Right ventricle myocardium superior (tissue), 1 donor: Measurements from ENCODE around the gene DUSP7. TPM values are rescaled to one million over a fixed set of nuclear protein-coding genes. Genes with fewer than 3 reads are reported as not detected.
A peak's percentile ranks its signal among the peaks of the same experiment; 100 is the strongest.
"Not testable (repeated sequence)": the region's sequence is repeated elsewhere in the genome, so short reads cannot be mapped to it uniquely, and the experiment has no call there.

Experiments used
- ATAC-seq: fragments of 200-7000 bp; cut with Tn5 transposase; one replicate; pipeline ENCODE4 v1.9.1; 2020; ENCODE audit warnings: mild to moderate bottlenecking; ENCODE audit not compliant: poor library complexity
- DNase-seq: peaks from one replicate; pipeline ENCODE4 v3.0.0-alpha.2; 2020
- intact Hi-C: fragments of 100-400 bp; cut with DNase I; formaldehyde crosslinking; loops from one replicate; pipeline ENCODE4 v1.11.2; 2022
- total RNA-seq: library from RNA; stranded (reverse); fragmentation: NEBNext Ultra II Directional; extraction: Animal tissue kit (Norgen Biotek cat#: 25700); gene quantifications from one replicate; pipeline ENCODE4 v1.2.1, GENCODE V29; 2021
- donor health status: DM: no; HTN: yes; CAD: no; lungs with severe emphysema.

Gene DUSP7
- total RNA-seq, 1 donor from 2014 or later, result 23.2 TPM

- ATAC-seq (no peak), DNase-seq (no peak)
- intact Hi-C loops, result no loop called here
Measured at GRCh38 chr3:52039426-52039825, 16.9 kb downstream of the DUSP7 start.

- intact Hi-C loops, result no loop called here
- ATAC-seq (no peak), DNase-seq (no peak)
Measured at GRCh38 chr3:52038227-52038626, 18.1 kb downstream of the DUSP7 start.

DNA sequence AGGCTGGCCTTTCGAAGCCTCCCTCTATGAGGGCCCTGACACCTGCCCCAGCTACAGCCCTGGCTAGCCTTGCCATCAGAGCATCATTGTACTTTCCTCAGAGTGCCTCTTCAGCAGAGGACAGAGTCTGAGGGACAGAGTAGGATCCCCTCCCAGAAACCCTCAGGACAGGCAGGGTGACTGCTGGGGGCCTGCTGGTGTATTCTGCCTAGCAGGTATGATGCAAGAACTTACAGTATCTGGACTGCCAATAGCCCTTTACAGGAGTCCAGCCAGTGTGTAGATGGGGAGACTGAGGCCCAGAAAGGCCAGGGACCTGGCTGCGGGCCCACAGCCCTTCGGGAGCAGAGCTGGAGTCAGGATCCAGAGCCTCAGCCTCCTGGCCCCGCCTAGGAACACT, 19.1 kb downstream of the DUSP7 start:
- intact Hi-C loops, result no loop called here
- no peak for DNase-seq
- no peak for ATAC-seq

DNA sequence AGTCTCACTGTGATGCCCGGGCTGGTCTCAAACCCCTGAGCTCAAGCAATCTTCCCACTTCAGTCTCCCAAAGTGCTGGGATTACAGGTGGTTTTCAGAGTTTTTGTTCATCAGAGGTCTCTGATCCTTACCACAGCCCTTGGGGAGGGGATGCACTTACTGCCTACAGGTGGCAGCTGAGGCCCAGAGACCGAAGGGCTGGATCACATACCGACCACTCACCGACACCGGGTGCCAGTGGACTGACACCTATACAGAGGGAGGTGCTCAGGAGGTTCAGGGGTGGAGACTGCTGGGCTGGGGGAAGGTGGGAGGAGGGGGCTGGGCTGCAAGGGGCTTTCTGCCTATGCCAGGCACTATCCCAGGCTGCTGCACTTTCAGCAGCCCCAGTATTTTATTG, 19.5 kb downstream of the DUSP7 start:
- ATAC-seq (no peak), DNase-seq (no peak)
- intact Hi-C loops, result no loop called here

DNA sequence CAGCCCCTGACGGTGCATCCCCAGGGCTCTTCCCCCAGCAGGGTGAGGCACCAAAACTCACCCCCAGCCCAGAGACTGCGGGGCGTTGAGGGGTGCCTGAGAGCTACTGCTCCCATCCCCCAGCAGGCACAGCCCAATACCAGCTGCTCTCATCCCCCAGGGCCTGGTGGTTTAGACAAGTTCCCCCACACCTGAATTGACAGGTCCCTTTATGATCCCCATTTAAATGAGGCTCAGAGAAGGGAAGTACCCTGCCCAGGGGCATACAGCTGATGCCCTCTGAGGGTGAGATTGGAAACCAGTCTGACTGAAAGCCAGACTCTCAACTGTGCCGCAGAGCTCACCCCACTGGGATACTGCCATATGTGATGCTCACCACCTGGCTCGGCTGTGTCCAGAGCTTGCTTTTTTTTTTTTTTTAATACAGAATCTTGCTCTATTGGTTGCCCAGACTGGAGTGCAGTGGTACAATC, 20.1 kb downstream of the DUSP7 start:
- no peak for ATAC-seq
- intact Hi-C loops, result no loop called here
- no peak for DNase-seq

GRCh38 chr3:52034651-52035050, 21.7 kb downstream of the DUSP7 start:
- intact Hi-C loops, result no loop called here
- DNase-seq, result no peak
- no peak for ATAC-seq

DNA sequence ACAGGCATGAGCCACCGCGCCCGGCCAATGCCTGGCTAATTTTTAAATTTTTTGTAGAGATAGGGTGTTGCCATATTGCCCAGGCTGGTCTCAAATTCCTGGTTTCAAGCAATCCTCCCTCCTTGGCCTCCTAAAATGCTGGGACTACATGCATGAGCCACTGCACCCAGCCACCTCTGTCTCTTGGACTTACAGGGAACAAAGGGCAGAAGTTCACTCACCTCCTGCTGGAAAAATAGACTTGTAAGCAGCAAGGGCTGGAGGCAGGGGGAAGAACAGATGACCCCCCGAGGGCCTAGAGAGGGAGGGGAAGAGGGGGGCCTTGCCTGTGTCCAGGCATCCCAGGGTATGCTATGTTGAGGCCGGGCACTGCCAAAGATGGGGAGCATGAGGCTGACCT, 22.2 kb downstream of the DUSP7 start:
- no peak for ATAC-seq
- intact Hi-C loops, result no loop called here
- DNase-seq, result no peak

DNA sequence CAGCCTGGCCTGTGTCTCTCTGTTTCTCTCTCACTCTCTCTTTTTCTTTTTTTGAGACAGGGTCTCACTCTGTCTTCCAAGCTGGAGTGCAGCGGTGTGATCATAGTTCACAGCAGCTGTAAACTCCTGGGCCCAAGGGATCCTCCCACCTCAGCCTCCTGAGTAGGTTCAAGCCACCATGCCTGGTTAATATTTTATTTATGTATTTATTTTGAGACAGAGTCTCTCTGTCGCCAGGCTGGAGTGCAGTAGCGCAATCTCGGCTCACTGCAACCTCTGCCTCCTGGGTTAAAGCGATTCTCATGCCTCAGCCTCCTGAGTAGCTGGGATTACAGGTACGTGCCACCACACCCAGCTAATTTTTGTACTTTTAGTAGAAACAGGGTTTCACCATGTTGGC, 22.6 kb downstream of the DUSP7 start:
- intact Hi-C loops, DNase-seq, ATAC-seq: not testable (repeated sequence)

DNA sequence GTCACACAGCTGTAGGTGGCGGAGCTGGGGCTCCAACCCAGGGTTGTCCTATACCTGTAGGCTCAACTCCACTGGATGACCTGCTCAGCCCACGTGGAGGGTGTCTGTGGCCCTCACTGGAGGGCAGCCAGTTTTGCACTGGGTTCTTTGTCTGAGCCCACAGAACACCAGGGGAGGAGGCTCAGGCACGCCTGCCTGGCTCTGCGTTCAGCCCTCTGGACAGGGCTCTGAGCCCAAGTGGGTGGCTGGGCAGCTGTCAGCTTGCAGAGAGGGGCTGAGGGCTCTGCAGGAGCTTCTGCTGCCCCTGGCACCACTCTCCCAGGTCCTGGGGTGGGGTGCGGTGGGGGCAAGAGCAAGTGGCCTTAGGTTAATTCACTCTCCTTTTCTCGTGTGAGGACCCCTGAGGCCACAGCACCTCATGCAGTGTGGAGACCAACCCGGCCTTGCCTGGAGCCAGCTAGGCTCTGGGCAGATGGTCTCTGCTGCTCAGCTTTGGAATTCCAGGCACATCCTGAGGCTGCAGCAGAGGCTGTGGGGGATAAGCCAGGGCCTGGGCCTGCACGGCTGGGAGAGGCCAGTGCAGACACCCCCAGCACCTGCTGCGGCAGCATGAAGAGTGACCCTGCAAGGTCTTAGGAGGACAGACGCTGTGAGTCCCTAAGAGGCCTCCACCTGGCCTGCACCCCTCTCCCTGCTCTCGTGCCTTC, 23.5 kb downstream of the DUSP7 start:
- ATAC-seq (peak; percentile 6), DNase-seq (no peak)
- intact Hi-C loops, result no loop called here

DNA sequence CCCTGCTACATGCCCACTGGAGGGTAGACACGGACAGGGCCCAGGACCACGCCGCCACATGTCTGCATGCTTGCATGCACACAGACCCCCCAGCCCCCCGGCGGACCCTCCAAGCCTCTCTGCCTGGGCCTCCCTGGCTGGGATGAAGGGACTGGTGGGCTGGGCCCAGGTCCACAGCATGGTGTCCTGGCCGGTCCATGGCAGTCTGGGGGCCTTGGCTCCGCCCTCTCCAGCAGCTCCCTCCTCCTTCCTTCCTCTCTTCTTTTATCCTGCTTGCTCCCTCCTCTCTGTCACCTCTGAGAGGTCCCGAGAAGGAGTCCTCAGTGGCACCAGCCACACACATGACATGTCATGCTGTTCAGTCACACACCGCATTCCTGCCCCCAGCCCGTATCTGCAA, 24.5 kb downstream of the DUSP7 start:
- ATAC-seq (no peak), DNase-seq (no peak)
- intact Hi-C loops, result no loop called here

DNA sequence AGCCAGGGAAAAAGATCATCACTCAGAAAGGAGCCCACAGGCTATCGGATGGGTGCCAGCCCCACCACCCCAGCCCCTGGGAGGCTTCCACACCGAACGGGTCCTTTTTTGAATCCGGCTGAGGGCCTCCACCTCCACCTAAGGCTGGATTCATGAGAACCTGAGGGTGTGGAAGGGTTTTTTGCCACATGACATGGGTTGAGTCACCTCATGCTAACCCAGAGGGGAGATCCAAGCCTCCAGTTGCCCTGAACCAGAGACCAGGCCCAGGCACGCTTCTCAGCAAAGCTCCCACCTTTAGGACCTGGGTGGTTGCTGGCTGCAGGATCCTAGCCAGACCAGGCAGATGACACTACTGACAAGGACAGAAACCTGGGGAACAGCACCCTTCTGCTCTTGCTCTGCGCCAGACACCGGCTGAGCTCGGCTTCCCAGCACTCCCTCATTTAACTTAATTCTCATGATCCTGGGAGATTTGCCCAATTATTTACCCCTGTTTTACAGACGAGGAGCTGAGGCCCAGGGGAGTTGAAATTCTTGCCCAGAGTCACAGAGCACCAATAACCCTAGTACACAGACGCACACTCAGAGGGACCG, 25.6 kb downstream of the DUSP7 start:
- DNase-seq, result no peak
- ATAC-seq, result no peak
- intact Hi-C loops, result no loop called here

DNA sequence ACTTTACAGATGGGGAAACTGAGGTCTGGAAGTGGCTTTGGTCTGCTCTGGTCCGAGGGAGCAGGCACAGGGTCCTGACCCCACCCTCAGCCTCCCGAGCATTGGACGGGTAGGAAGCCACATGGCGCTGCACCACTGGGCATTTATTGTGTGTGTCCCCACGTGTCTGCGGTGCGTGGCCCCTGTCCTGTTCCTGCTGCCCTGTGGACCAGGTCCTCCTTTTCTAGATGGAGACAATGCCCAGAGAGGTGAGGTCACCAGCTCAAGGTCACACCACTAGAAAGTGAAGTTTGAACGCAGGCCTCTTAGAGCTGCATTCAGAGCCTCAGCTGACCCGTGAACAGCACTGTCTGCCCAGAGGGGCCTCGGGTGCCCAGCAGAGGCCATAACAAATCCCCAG, 26.8 kb downstream of the DUSP7 start:
- intact Hi-C loops, result no loop called here
- ATAC-seq (no peak), DNase-seq (no peak)

DNA sequence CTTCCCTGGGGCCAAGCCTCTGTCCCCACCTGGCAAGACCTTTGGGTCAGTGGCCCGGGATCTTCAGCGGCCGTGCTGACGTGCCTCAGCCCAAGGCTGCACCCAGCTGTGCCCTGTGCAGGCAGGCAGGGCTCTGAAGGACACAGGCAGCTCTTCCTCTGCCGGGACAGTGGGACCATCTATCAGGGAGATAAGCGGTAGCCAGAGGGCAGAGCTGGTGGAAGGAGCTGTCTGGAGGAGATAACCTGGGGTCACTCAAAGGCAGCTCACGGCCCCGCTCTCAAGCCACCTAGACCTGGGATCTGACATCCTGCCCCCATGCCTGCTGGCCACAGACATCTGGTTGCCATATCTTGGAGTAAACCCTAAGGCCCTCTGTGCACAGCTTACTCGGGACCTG, 27.3 kb downstream of the DUSP7 start:
- DNase-seq (no peak), ATAC-seq (peak; percentile 26)
- intact Hi-C loops, result no loop called here

- intact Hi-C loops, result no loop called here
- peak; percentile 79 for ATAC-seq
- DNase-seq, result peak; percentile 91
Measured at GRCh38 chr3:52028572-52028971, 27.8 kb downstream of the DUSP7 start.

GRCh38 chr3:52026041-52026440, 30.3 kb downstream of the DUSP7 start:
- no peak for DNase-seq
- peak; percentile 16 for ATAC-seq
- intact Hi-C loops, result no loop called here

GRCh38 chr3:52025453-52025852, 30.9 kb downstream of the DUSP7 start:
- intact Hi-C loops, result no loop called here
- DNase-seq (no peak), ATAC-seq (peak; percentile 6)

DNA sequence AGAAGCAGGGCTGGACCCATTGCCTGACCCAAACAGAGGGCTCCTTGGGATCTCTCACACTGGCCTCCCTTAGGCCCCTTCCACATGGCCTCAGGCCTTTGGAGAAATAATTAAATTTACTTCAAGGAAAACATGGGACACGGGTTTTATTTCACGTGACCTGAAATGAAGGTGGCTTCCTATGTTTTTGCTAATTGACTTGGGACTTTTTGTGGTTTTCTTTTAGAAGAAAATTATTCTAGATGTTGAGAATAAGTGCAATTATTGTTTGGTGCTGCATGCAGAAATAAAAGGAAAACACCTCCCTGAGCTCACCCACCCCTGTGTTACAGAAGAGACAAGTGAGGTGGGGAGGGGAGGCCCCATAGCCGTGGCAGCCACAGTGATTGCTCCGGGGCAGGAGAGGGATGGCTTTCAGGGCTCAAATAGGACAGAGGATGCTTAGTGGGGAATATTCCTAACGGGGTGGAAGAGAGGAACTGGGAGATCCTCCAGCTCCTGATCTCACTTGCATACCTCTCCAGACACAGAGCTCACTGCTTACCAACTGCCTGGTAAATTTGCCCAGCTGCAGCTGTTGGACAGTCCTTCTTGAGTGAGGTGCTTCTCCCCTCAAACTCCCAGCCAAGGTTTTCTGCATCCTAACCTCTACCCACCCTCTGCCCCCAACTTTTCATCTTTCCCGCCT, 31.5 kb downstream of the DUSP7 start:
- ATAC-seq (peak; percentile 19), DNase-seq (no peak)
- intact Hi-C loops, result no loop called here

DNA sequence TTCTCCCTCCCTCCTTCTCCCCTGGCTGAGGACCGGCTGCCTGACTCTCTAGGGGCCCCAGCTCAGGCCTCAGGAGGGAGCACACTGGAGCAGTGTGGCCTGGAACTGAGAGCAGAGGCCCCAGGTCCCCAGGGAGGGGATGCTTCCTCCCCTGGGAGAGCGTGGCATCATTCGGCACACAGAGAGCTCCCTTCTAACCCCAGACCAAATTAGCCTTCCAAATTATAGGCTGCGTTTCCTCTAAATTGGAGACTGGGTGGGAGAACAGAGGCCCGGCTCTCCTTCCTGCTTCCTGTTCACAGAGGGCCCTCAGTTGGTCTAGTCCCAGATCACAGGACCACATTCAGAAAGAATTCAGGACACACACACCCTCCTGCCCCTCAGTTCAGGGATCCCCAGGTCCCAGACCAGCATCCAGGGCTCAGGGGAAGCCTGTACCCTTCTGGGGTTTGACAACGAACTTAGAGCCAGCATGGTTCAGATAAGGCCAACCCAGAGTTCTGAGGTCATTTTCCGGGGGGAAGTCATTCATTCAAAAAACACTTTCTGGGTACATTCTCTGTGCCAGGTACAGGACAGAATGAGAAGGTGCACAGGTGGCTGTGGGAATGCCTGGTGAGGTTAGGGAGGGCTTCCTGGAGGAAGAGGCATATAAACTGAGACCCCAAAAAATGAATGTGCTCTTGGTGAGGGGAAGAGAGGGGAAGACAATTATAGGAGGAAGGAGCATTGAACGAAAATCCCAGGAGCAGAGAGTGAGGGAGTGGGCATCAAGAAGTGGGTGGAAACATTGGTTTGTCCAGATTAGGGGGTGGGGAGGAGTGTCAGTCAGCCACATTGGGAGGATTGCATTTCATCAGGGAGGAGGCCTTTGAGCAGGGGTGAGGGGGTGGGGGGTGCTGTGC, 32.3 kb downstream of the DUSP7 start:
- intact Hi-C loops, result no loop called here
- no peak for DNase-seq

GRCh38 chr3:52023101-52023770, 33.1 kb downstream of the DUSP7 start:
- no peak for DNase-seq
- no peak for ATAC-seq
- intact Hi-C loops, result no loop called here

More for the DNA sequence above, 32.3 kb downstream of the DUSP7 start:
- ATAC-seq, result no peak
